Upper lobe of left lung (tissue), 6 donors: ENCODE data around the gene CA5A. TPM values are rescaled to one million over a fixed set of nuclear protein-coding genes. Genes with fewer than 3 reads are reported as not detected.
A peak's percentile ranks its signal among the peaks of the same experiment; 100 is the strongest.
"Not testable (repeated sequence)": the region's sequence is repeated elsewhere in the genome, so short reads cannot be mapped to it uniquely, and the experiment has no call there.

Experiments
- ATAC-seq, 2 donors: fragments of 200-7000 bp; cut with Tn5 transposase; one replicate each; pipeline ENCODE4 v1.9.1; 2022; ENCODE audit warnings: mild to moderate bottlenecking in 2 of 2, moderate library complexity in 2 of 2; ENCODE audit not compliant: low FRiP score in 2 of 2
- DNase-seq, 2 donors: peaks; one replicate each; pipeline ENCODE4 v3.0.0-alpha.2; 2019 to 2020
- H3K27ac ChIP-seq, 4 donors: fragments of 200-600 bp; sonication (generic); one replicate each; pipeline ENCODE4 v1.5.1; 2016 to 2019
- H3K27me3 ChIP-seq, 4 donors: fragments of 200-600 bp; sonication (generic); one replicate each; pipeline ENCODE4 v1.5.1; 2017 to 2019
- H3K36me3 ChIP-seq, 4 donors: fragments of 200-600 bp; sonication (generic); one replicate each; pipeline ENCODE4 v1.5.1; 2016 to 2019
- H3K4me1 ChIP-seq, 4 donors: fragments of 200-600 bp; sonication (generic); one replicate each; pipeline ENCODE4 v1.5.1; 2018 to 2019
- H3K4me3 ChIP-seq, 4 donors: fragments of 200-600 bp; sonication (generic); one replicate each; pipeline ENCODE4 v1.5.1; 2017 to 2019; ENCODE audit warnings: mild to moderate bottlenecking in 2 of 4, moderate library complexity in 1 of 4
- H3K9me3 ChIP-seq, 4 donors: fragments of 200-600 bp; sonication (generic); one replicate each; pipeline ENCODE4 v1.5.1; 2018 to 2019
- CTCF ChIP-seq, 6 experiments: fragments of 450-650 bp in 4 of 6; fragments of 200-600 bp in 2 of 6; sonication (generic) in 2 of 6; IDR thresholded peaks; one replicate each; pipeline ENCODE4 v1.5.1; 2016 to 2019; ENCODE audit warnings: antibody characterized with exemption in 6 of 6
- EP300 ChIP-seq, 4 donors: sonication (generic); formaldehyde crosslinking; IDR thresholded peaks; one replicate each; pipeline ENCODE4 v1.5.1; 2017; ENCODE audit warnings: antibody characterized with exemption in 4 of 4, control low read depth in 2 of 4
- POLR2A ChIP-seq, 4 donors: fragments of 450-650 bp; IDR thresholded peaks; one replicate each; pipeline ENCODE4 v1.5.1; 2016 to 2017; ENCODE audit warnings: antibody characterized with exemption in 4 of 4, mild to moderate bottlenecking in 2 of 4
- POLR2AphosphoS5 ChIP-seq, 2 donors: sonication (generic); formaldehyde crosslinking; IDR thresholded peaks; one replicate each; pipeline ENCODE4 v1.5.1; 2017; ENCODE audit warnings: antibody characterized with exemption in 2 of 2
- WGBS, 2 donors: methylation state at CpG; one replicate each; pipeline ENCODE4 v1.1.5; 2017 to 2018; 5-methylcytosine and 5-hydroxymethylcytosine counted together
- total RNA-seq, 6 donors: library from RNA; depleted of rRNA in 4 of 6; stranded (reverse); fragments of >200 nt in 4 of 6; gene quantifications; one replicate each; pipeline versions ENCODE4 v1.1.0 to v1.2.1, GENCODE V29; 2016 to 2021
- donor health status: DM: no; HTN: no; CAD: no; lungs with moderate emphysema.
- donor health status: DM: no; HTN: yes; CAD: no; lungs with severe emphysema.

The CA5A gene
- total RNA-seq, 6 donors from 2014 or later = under 0.01 to 0.20 (median 0.11) TPM; not detected in 3

- ATAC-seq (no peak), DNase-seq (no peak)
- WGBS, 2 donors = 88 to 89% methylated on average over 16 to 17 of the region's 17 CpGs
- Histone ChIP-seq H3K4me3 (no peak overlapping the region), H3K9me3 (no peaks in the 10 kb centered on the region), H3K27me3 (no peaks in the 10 kb centered on the region), H3K27ac (no peak overlapping the region), H3K4me1 (no peaks in the 10 kb centered on the region), H3K36me3 (peaks cover 0 to 52% (median 20%) of the 10 kb centered on the region in 4 donors)
- TF ChIP-seq POLR2AphosphoS5 (IDR thresholded peaks at IDR 0.05) (no peak), EP300 (IDR thresholded peaks at IDR 0.05) (no peak)
Measured at GRCh38 chr16:87982581-87983041, 46.3 kb upstream of the CA5A start.

- not testable (repeated sequence) for H3K4me3 ChIP-seq, H3K9me3 ChIP-seq, DNase-seq, ATAC-seq, H3K27me3 ChIP-seq, H3K27ac ChIP-seq, H3K4me1 ChIP-seq
- WGBS, 2 donors = 90 to 91% methylated on average over 4 of the region's 4 CpGs
- H3K36me3 ChIP-seq = peaks cover 0 to 51% (median 20%) of the 10 kb centered on the region in 4 donors
Measured at GRCh38 chr16:87981376-87981775, 45.0 kb upstream of the CA5A start.

- 68 to 75% methylated on average over 12 of the region's 12 CpGs for WGBS, 2 donors
- H3K4me1 ChIP-seq, H3K9me3 ChIP-seq, ATAC-seq, H3K27ac ChIP-seq, H3K27me3 ChIP-seq, H3K4me3 ChIP-seq, DNase-seq: not testable (repeated sequence)
- H3K36me3 ChIP-seq = peaks cover 0 to 40% (median 18%) of the 10 kb centered on the region in 4 donors
Measured at GRCh38 chr16:87979911-87980630, 43.7 kb upstream of the CA5A start.

- no peaks in the 10 kb centered on the region for H3K4me1 ChIP-seq
- no peaks in the 10 kb centered on the region for H3K27me3 ChIP-seq
- 88 to 96% methylated on average over 7 to 8 of the region's 8 CpGs for WGBS, 2 donors
- H3K4me3 ChIP-seq = no peak overlapping the region
- TF ChIP-seq CTCF (IDR thresholded peaks at IDR 0.05) = no peak
- H3K36me3 ChIP-seq = peaks cover 0 to 35% (median 13%) of the 10 kb centered on the region in 4 donors
- DNase-seq (no peak), ATAC-seq (no peak)
- no peaks in the 10 kb centered on the region for H3K9me3 ChIP-seq
- H3K27ac ChIP-seq = no peak overlapping the region
Measured at GRCh38 chr16:87979352-87979751, 43.0 kb upstream of the CA5A start.

GRCh38 chr16:87978127-87978526 is 41.8 kb upstream of the CA5A start:
- no peaks in the 10 kb centered on the region for H3K27me3 ChIP-seq
- 93 to 96% methylated on average over 5 of the region's 5 CpGs for WGBS, 2 donors
- no peak overlapping the region for H3K27ac ChIP-seq
- peaks cover 0 to 5% (median 3%) of the 10 kb centered on the region in 4 donors for H3K4me1 ChIP-seq
- H3K4me3 ChIP-seq = no peak overlapping the region
- H3K36me3 ChIP-seq = peaks cover 0 to 31% (median 11%) of the 10 kb centered on the region in 4 donors
- no peaks in the 10 kb centered on the region for H3K9me3 ChIP-seq
- DNase-seq (no peak), ATAC-seq (no peak)
- no peak for TF ChIP-seq CTCF (IDR thresholded peaks at IDR 0.05)
- no peak for TF ChIP-seq POLR2AphosphoS5 (IDR thresholded peaks at IDR 0.05)
- no peak for TF ChIP-seq POLR2A (IDR thresholded peaks at IDR 0.05)
- no peak for TF ChIP-seq EP300 (IDR thresholded peaks at IDR 0.05)

GRCh38 chr16:87976665-87977064 is 40.3 kb upstream of the CA5A start:
- Histone ChIP-seq H3K9me3 (peaks cover 0 to 11% (median 3%) of the 10 kb centered on the region in 4 donors), H3K4me3 (no peak overlapping the region), H3K27me3 (no peaks in the 10 kb centered on the region), H3K27ac (no peak overlapping the region), H3K36me3 (peaks cover 0 to 19% (median 10%) of the 10 kb centered on the region in 4 donors), H3K4me1 (peaks cover 0 to 5% (median 3%) of the 10 kb centered on the region in 4 donors)
- no peak for TF ChIP-seq EP300 (IDR thresholded peaks at IDR 0.05)
- TF ChIP-seq POLR2AphosphoS5 (IDR thresholded peaks at IDR 0.05) = no peak
- TF ChIP-seq CTCF (IDR thresholded peaks at IDR 0.05) = no peak
- TF ChIP-seq POLR2A (IDR thresholded peaks at IDR 0.05) = no peak
- 85 to 89% methylated on average over 3 of the region's 3 CpGs for WGBS, 2 donors
- peak in 1 of 2 donors; percentile 48 for ATAC-seq
- DNase-seq = no peak
